COLO668 (cell line): ENCODE data around the gene LY6G6C.

Experiments used
- DNase-seq: peaks from one replicate; lab custom pipeline; 2025; ENCODE audit not compliant: unreplicated experiment; lab: John Stamatoyannopoulos, UW

LY6G6C gene

GRCh38 chr6:31686483-31686882, 35.1 kb downstream of the LY6G6C start:
- no peak for DNase-seq

DNA sequence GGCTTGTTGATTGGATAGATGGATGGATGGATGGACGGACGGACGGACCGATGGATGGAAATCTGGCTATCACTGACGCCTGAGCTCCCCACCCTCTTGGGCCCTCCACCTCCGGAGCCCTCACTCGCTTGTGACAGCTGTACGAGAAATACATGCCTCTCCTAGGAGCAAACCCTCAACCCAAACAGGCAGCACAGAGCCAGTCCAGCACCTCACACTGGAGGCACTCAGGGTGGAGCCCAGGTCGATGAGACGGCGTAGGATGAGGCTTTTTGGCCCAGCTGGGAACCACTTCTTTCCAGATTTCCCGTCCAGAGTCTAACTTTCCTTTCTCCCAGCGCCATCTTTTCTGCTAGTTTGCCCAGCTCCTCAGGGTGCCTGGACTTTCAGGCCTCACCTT, 38.0 kb downstream of the LY6G6C start:
- no peak for DNase-seq

DNA sequence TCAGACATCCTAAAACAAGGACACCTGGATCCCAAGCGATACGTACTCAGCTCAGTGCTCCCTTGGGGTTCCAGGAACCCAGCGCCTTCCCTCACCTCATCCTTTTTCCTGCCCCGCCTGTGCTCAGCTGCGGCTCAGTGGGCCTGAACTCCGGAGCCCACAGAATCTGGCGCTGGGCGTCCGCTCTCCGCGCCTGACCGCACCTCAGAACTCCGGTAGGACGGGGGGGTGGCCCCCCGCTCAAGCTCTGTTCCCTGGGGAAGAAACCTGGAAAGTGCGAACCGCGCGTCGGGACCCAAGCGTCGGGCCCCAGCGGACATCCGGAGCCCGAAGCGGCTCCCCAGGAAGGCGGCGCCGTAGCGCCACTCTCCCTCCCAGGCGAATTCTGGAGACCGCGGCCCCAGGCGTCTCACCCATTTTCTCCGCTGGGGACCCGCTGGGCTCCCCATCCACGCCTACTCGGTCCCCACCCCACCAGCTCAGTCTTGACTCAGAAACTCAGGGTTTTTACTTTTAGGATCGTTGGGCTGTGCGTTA, 40.3 kb downstream of the LY6G6C start:
- peak; percentile 54 for DNase-seq

DNA sequence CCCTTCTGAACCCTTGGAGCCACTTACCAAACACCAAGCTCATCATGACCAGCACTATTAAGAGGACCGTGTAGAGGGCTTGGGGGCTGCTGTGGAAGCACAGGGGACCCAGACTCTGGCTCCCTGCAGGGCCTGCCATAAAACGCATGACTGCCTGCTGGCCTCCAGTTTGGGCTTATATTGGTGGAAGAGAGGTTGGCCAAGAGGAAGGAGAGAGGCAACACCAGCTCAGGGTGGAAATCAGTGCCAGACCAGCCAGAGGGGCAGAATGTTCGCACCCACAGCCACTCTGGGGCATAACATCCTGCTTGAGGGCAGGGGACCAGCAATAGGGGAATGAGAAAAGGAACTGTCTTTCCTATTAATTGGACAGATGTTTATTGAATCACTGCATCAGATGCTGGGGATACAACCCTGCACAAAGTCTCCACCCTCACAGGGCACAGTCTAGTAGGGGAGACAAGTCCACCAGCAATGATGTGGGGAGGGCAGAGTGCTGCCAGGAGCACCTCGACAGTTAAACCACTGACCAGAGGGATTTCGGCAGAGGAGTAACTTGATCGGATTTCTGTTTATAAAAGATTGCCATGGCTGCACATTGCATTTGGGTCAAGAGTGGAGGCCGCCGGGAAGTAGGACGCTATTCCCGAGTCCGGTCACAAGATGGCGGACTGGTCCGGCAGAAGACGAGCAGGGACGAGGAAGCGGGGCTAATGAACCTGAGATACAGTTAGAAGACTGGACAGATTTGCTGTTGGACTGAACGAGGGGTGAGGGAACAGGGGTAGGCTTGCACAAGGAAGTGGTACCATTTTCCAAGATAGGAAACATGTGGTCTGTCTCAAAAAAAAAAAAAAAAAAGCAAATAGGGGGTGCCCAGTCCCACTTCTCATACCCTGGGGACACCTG, 41.1 kb downstream of the LY6G6C start, which contains the start of gene LY6G5C:
LY6G5C (minus strand) TSS at position 842 of the 909 bp plus-strand sequence; CDS start at position 148, 694 bp downstream.
- peak; percentile 75 for DNase-seq

- DNase-seq: no peak
These were observed 43.6 kb downstream of the LY6G6C start for GRCh38 chr6:31677955-31678354.

DNA sequence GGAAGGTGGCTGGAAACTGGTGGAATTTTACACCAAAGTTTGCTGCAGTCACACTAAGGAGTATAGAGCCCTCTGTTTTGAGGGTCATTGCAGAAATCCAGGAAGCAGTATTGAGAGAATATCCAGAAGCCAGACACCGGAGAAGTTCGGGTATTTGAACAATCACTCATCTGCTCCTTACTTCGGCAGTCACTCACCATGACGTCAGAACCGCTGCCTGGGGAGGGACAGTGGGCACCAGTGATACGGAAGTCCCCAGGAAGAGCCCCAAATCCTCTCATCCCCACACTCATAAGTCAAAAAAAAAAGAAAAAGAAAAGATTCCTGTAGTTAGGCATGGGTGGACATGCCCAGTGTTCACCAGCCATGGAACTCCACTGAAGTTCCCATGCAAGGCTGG, 44.6 kb downstream of the LY6G6C start:
- no peak for DNase-seq

DNA sequence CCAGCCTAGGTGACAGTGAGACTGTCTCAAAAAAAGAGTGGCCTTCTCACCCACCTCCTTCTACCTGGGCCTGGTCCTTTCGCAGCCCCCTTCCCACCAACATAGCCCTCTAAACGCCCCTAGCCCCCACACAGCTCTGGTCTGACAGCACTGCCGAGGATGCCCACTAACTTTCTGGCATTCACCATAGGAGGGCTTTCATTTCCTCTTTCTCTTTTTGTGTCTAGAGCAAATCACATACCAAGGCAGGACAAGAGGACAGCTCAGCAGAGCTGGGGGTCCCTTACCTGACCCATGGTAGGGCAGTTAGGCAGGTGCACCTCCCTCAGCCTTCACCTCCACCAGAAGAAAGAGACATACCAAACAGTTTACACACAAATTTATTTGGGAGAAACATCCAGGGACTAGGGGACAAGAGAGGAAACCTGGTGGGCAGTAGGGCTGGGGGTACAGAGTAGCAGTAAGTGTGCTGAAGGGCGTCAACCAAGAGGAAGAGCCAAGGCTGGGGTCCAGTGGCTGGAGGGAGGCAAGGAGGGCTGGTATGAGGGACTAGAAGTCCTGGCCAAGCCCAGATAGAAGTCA, 45.1 kb downstream of the LY6G6C start:
- no peak for DNase-seq

GRCh38 chr6:31669676-31670075, 51.9 kb downstream of the LY6G6C start, which contains the start of gene LY6G5B:
Gene LY6G5B (plus strand): TSS chr6:31669976. CDS start chr6:31670951, 975 bp downstream.
- no peak for DNase-seq
